HepG2 (cell line): ENCODE measurements around the gene MIDN. TPM values are rescaled to one million over a fixed set of nuclear protein-coding genes. Genes with fewer than 3 reads are reported as not detected.

ENCODE experiments used
- FOXM1 ChIP-seq: sonication (generic); formaldehyde crosslinking; IDR thresholded peaks from 2 replicates; pipeline ENCODE4 v1.5.0; 2020; ENCODE audit warnings: missing genetic modification reagents
- GATAD1 ChIP-seq: IDR thresholded peaks from 2 replicates; pipeline ENCODE4 v1.6.1; 2016; ENCODE audit warnings: missing genetic modification reagents, missing compliant biosample characterization
- RBFOX2 ChIP-seq: fragments of 200-400 bp; formaldehyde crosslinking; IDR thresholded peaks from 2 replicates; pipeline ENCODE4 v1.6.1; 2017; ENCODE audit warnings: low read depth, mild to moderate bottlenecking, low read length
- SAP130 ChIP-seq: IDR thresholded peaks from 2 replicates; pipeline ENCODE4 v1.6.1; 2016; ENCODE audit warnings: low read depth
- SIX4 ChIP-seq: sonication (generic); formaldehyde crosslinking; IDR thresholded peaks from 2 replicates; pipeline ENCODE4 v1.4.0; 2020; ENCODE audit warnings: missing genetic modification reagents
- SOX5 ChIP-seq: IDR thresholded peaks from 2 replicates; pipeline ENCODE4 v1.6.1; 2016; ENCODE audit warnings: borderline replicate concordance
- STAG1 ChIP-seq: sonication (generic); formaldehyde crosslinking; IDR thresholded peaks from 2 replicates; pipeline ENCODE4 v1.4.0; 2020; ENCODE audit warnings: missing genetic modification reagents
- TEAD3 ChIP-seq: optimal IDR thresholded peaks from 2 replicates; pipeline ENCODE3; 2016; ENCODE audit warnings: borderline replicate concordance
- polyA plus RNA-seq, 8 experiments: library from polyadenylated mRNA; depleted of rRNA in 3 of 8; stranded (reverse) in 7 of 8; unstranded in 1 of 8; fragments of >200 nt; fragmentation: Illumina TruSeq in 4 of 8; extraction: Trizol in 4 of 8; gene quantifications; 2 replicates each; pipeline versions ENCODE4 v1.2.1 to v1.2.3, GENCODE V29; 2011 to 2016; ENCODE audit warnings: low read depth in 4 of 8, missing spikeins in 1 of 8, mixed read lengths in 1 of 8; ENCODE audit not compliant: insufficient read depth in 1 of 8
- total RNA-seq, 5 experiments: library from RNA; depleted of rRNA; stranded (reverse); fragments of >200 nt; fragmentation: Illumina TruSeq; extraction: Trizol; gene quantifications; 2 replicates each; pipeline ENCODE4 v1.2.3, GENCODE V29; 2016; ENCODE audit warnings: low read depth in 1 of 5
- TF ChIP-seq, protein P1 (sequence below): sonication (generic); formaldehyde crosslinking; IDR thresholded peaks from 2 replicates; pipeline ENCODE4 v1.5.1; 2020; ENCODE audit warnings: mild to moderate bottlenecking, missing genetic modification reagents
- TF ChIP-seq, protein P2 (sequence below): sonication (generic); formaldehyde crosslinking; IDR thresholded peaks from 2 replicates; pipeline ENCODE4 v1.5.0; 2020; ENCODE audit warnings: mild to moderate bottlenecking, missing genetic modification reagents, borderline replicate concordance
- TF ChIP-seq, protein P3 (sequence below): sonication (generic); formaldehyde crosslinking; conservative IDR thresholded peaks from 2 replicates; pipeline ENCODE4 v1.4.0; 2020; ENCODE audit warnings: mild to moderate bottlenecking, missing genetic modification reagents, moderate library complexity
- TF ChIP-seq, protein P4 (sequence below): sonication (generic); formaldehyde crosslinking; IDR thresholded peaks from 2 replicates; pipeline ENCODE4 v1.4.0; 2020; ENCODE audit warnings: missing genetic modification reagents, borderline replicate concordance
- TF ChIP-seq, protein P5 (sequence below): sonication (generic); formaldehyde crosslinking; IDR thresholded peaks from 2 replicates; pipeline ENCODE4 v1.4.0; 2020; ENCODE audit warnings: missing genetic modification reagents

MIDN gene
- total and polyA plus RNA-seq, 2 of the 13 experiments (the other 11 are each of a cell fraction or from before 2014, with no cell fraction given): 8.4 to 18.0 TPM

DNA sequence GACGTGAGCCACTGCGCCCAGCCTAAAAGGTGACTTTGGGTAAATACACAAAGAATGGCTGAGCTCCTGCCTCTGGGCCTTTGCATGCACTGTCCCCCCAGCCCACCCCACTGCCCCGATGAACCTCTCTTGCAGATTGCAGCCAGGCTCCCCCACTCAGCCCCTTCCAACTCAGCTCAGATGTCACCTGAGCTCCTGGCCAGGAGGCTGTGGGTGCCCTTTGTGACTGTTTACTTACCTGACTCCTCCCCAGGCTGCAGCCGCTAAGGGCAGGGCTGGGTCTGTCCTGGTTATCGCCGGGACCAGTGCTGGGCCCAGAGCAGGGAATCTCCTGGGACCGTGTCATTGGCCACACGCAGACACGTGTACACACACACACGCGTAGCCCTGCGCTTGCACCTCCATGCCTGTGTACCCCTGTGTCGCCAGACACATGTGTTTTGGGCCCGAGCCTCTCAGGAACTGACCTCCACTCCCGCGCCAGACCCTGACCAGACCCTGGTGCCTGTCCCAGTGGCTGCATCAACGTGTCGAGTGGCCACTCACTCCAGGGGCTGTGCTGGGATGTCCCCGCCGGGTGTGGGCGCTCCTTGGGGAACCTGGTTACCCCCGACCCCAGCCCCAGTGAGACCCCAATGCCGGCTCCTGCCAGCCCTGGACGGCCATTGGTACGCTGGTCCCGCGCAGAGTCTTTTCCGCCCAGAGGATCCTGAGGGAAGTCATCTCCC, 56.0 kb downstream of the MIDN start (continued):
- TF ChIP-seq, protein P1, sequence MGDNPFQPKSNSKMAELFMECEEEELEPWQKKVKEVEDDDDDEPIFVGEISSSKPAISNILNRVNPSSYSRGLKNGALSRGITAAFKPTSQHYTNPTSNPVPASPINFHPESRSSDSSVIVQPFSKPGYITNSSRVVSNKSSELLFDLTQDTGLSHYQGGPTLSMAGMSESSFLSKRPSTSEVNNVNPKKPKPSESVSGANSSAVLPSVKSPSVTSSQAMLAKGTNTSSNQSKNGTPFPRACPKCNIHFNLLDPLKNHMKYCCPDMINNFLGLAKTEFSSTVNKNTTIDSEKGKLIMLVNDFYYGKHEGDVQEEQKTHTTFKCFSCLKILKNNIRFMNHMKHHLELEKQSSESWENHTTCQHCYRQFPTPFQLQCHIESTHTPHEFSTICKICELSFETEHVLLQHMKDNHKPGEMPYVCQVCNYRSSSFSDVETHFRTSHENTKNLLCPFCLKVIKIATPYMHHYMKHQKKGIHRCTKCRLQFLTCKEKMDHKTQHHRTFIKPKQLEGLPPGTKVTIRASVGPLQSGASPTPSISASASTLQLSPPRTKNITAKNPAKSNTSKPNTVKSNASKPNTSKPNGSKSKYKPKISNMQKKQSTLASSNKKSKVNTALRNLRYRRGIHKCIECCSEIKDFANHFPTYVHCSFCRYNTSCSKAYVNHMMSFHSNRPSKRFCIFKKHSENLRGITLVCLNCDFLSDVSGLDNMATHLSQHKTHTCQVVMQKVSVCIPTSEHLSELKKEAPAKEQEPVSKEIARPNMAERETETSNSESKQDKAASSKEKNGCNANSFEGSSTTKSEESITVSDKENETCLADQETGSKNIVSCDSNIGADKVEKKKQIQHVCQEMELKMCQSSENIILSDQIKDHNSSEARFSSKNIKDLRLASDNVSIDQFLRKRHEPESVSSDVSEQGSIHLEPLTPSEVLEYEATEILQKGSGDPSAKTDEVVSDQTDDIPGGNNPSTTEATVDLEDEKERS (CRISPR knock-in tag): peak; percentile 26; the same call in 1 of the 2 replicates
- TF ChIP-seq GATAD1: peak; percentile 26; the same call in 1 of the 2 replicates
- TF ChIP-seq TEAD3: peak; percentile 43
- TF ChIP-seq, protein P2, sequence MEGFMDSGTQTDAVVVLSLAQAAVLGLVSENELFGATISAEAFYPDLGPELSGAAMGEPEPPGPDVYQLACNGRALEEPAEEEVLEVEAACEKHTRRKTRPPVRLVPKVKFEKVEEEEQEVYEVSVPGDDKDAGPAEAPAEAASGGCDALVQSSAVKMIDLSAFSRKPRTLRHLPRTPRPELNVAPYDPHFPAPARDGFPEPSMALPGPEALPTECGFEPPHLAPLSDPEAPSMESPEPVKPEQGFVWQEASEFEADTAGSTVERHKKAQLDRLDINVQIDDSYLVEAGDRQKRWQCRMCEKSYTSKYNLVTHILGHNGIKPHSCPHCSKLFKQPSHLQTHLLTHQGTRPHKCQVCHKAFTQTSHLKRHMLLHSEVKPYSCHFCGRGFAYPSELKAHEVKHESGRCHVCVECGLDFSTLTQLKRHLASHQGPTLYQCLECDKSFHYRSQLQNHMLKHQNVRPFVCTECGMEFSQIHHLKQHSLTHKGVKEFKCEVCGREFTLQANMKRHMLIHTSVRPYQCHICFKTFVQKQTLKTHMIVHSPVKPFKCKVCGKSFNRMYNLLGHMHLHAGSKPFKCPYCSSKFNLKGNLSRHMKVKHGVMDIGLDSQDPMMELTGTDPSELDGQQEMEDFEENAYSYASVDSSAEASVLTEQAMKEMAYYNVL (CRISPR knock-in tag): peak; percentile 41; the same call in 1 of the 2 replicates
- TF ChIP-seq, protein P3, sequence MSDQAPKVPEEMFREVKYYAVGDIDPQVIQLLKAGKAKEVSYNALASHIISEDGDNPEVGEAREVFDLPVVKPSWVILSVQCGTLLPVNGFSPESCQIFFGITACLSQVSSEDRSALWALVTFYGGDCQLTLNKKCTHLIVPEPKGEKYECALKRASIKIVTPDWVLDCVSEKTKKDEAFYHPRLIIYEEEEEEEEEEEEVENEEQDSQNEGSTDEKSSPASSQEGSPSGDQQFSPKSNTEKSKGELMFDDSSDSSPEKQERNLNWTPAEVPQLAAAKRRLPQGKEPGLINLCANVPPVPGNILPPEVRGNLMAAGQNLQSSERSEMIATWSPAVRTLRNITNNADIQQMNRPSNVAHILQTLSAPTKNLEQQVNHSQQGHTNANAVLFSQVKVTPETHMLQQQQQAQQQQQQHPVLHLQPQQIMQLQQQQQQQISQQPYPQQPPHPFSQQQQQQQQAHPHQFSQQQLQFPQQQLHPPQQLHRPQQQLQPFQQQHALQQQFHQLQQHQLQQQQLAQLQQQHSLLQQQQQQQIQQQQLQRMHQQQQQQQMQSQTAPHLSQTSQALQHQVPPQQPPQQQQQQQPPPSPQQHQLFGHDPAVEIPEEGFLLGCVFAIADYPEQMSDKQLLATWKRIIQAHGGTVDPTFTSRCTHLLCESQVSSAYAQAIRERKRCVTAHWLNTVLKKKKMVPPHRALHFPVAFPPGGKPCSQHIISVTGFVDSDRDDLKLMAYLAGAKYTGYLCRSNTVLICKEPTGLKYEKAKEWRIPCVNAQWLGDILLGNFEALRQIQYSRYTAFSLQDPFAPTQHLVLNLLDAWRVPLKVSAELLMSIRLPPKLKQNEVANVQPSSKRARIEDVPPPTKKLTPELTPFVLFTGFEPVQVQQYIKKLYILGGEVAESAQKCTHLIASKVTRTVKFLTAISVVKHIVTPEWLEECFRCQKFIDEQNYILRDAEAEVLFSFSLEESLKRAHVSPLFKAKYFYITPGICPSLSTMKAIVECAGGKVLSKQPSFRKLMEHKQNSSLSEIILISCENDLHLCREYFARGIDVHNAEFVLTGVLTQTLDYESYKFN: peak; percentile 75
- TF ChIP-seq SIX4 (CRISPR knock-in tag): peak; percentile 88
- TF ChIP-seq, protein P4, sequence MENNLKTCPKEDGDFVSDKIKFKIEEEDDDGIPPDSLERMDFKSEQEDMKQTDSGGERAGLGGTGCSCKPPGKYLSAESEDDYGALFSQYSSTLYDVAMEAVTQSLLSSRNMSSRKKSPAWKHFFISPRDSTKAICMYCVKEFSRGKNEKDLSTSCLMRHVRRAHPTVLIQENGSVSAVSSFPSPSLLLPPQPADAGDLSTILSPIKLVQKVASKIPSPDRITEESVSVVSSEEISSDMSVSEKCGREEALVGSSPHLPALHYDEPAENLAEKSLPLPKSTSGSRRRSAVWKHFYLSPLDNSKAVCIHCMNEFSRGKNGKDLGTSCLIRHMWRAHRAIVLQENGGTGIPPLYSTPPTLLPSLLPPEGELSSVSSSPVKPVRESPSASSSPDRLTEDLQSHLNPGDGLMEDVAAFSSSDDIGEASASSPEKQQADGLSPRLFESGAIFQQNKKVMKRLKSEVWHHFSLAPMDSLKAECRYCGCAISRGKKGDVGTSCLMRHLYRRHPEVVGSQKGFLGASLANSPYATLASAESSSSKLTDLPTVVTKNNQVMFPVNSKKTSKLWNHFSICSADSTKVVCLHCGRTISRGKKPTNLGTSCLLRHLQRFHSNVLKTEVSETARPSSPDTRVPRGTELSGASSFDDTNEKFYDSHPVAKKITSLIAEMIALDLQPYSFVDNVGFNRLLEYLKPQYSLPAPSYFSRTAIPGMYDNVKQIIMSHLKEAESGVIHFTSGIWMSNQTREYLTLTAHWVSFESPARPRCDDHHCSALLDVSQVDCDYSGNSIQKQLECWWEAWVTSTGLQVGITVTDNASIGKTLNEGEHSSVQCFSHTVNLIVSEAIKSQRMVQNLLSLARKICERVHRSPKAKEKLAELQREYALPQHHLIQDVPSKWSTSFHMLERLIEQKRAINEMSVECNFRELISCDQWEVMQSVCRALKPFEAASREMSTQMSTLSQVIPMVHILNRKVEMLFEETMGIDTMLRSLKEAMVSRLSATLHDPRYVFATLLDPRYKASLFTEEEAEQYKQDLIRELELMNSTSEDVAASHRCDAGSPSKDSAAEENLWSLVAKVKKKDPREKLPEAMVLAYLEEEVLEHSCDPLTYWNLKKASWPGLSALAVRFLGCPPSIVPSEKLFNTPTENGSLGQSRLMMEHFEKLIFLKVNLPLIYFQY (CRISPR knock-in tag): peak; percentile 88; the same call in 1 of the 2 replicates
- peak; percentile 13; the same call in 1 of the 2 replicates for TF ChIP-seq STAG1 (CRISPR knock-in tag)
- no peak for TF ChIP-seq FOXM1 (CRISPR knock-in tag)
- TF ChIP-seq, protein P5, sequence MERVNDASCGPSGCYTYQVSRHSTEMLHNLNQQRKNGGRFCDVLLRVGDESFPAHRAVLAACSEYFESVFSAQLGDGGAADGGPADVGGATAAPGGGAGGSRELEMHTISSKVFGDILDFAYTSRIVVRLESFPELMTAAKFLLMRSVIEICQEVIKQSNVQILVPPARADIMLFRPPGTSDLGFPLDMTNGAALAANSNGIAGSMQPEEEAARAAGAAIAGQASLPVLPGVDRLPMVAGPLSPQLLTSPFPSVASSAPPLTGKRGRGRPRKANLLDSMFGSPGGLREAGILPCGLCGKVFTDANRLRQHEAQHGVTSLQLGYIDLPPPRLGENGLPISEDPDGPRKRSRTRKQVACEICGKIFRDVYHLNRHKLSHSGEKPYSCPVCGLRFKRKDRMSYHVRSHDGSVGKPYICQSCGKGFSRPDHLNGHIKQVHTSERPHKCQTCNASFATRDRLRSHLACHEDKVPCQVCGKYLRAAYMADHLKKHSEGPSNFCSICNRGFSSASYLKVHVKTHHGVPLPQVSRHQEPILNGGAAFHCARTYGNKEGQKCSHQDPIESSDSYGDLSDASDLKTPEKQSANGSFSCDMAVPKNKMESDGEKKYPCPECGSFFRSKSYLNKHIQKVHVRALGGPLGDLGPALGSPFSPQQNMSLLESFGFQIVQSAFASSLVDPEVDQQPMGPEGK (CRISPR knock-in tag): peak; percentile 88
- peak; percentile 27; the same call in 1 of the 2 replicates for TF ChIP-seq SOX5
- TF ChIP-seq SAP130: peak; percentile 70
- TF ChIP-seq RBFOX2: 0 out of 2 replicates have a peak, but pooled peaks have one; percentile 23
